Measurements from ENCODE around the gene SIGLEC6.

The SIGLEC6 gene

DNA sequence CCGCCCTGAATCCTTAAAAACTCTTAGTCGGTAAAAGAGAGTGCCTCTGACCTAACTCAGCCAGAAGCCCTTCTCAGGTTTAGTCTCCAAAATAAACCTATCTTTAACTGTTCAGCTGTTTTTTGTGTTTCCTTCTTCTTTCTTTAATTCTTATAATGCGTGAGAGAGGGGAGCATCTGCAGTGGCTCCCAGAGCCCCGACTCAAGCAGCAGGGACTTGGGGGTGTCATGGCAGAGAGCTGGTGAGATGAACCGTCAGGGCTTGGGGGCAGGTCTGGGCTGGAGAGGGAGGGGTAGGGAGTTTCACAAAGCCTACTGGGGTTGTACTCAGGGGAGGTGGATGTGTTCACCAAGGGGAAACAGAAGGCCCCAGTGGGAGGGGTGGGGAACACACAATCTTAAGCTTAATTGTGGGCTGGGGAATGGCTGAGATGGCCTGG is 16.8 kb upstream of the SIGLEC6 start:
- no peak for DNase-seq (ENCODE audit: low spot score)

DNA sequence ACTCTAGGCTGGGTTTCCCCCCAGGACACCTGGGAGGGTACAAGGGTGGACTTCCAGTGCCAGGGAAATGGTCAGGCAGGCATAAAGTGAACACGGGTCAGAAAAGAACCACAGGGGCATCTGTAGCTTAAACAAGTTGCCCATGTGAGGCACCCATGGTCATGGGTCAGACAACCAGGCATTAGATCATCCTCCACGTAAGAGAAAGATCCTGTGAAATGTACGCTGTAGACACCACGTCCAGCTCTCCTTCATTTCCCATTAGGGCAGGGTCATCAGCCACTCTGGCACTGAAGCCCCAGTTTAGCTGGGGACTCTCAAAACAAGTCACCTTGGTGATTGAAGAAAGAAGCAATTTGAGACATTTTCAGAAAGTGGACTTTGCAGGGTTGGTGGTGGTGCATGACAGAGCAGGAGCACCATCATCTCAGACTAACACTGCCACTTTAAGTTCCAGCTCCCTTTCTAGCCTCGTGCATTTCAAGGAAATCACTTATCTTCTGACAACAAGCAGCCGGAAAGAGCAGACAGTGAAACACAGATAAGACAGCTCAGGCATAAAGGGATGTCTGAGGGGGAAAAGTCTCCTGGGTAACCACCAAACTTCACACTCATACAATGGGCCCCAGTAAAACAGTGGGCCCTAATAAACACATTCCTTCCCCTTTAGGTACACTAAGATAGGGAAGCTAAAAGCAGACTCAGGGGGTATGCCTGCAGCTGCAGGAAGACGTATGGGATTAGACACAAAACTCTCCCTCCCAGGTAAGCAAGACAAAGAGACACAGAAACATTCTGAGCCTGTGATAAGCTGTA is 16.1 kb upstream of the SIGLEC6 start:
- no peak for DNase-seq (ENCODE audit: low spot score)

DNA sequence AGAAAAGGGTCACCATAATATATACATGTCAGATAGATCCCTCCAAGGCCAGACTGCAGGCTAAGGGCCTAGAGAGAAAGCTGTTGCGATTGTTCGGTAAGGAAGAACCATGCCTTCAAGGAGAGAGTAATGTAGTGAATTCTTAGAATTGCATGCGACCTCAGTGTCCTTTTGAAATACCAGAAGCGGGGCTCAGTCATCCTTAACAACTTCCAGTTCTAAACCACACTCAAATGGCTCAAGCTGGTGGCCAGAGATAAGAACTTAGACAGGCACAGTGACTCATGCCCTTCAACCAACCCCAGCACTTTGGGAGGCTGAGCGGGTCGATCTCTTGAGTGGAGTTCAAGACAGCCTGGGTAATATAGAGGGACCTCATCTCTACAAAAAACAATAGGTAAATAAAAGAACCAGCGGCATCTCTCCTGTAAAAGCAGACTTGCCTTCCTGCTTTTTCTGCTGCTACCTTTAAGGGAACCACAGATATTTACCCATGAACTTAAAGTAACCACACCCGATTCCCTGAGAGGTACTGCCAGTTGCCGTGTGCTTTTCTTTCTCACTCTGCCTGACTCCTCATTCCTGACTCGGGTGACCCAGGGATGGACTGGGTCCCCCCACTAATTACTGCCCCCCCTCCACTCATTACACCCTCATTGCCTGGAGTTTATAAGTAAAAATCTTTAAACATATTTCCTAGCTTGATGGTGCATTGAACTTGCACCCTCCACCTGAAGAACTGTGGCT is 15.4 kb upstream of the SIGLEC6 start:
- peak; percentile 1 for DNase-seq (ENCODE audit: low spot score)

DNA sequence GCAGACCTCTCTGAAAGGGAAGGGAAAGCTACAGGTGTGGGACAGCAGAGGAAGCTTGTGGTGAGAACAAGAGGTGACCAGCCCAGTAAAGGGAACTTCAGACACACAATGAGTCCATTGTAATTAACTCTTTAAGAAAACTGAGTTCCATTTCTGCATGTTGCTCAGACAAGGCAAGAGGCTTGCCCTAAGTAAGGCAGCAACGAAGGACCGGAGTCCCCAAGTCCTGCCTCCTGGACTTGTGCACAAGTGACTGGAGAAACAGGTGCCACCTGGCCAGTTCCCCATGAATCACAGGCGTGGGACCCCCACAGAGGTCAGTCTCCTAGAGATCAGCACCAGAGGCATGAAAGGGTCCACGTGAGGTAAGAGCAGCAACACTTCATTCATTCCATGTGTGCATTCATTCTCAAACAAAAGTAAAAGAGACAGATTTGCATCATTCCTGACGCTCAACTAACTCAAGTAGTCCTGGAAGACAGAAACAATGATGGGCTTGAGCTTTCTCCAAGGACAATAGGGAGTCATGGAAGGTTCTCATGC is 14.7 kb upstream of the SIGLEC6 start:
- DNase-seq (ENCODE audit: low spot score): no peak

DNA sequence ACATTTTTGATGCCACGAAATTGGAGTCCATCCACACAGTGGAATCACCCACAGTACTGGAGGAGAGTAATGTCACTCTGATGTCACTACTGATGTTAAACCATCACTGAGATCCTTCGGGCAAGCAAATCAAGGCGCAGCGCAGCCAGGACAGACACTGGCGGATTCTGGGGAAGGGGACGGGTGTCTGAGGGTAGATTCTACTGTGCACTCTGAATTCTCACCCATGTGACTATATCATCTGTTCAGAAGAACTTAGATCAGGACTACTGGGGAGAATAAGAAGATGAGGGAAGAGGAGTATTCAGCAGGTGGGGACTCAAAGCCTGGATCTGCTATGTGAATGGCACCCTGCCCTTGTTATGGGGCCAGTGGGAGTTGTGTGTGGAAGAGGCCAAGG is 12.6 kb upstream of the SIGLEC6 start:
- no peak for DNase-seq (ENCODE audit: low spot score)

DNA sequence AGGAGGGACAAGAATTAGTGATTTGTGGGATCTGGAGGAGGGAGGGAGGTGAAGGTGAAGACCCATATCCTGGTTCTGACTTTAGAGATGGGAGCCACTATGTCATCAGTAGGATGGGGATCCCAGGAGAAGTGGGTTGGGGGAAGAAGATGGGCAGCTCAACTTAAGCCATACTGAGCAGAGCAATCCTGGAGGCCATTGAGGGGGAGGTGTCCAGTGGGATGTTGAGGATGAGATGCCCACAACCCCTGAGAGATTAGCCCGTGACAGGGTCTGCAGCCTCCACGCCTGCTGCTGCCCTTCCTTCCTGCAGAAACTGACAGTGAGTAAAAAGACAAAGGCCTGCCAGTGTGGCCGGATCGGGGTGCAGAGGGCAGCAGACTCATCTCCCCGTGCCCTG is 11.2 kb upstream of the SIGLEC6 start:
- DNase-seq (ENCODE audit: low spot score): no peak

DNA sequence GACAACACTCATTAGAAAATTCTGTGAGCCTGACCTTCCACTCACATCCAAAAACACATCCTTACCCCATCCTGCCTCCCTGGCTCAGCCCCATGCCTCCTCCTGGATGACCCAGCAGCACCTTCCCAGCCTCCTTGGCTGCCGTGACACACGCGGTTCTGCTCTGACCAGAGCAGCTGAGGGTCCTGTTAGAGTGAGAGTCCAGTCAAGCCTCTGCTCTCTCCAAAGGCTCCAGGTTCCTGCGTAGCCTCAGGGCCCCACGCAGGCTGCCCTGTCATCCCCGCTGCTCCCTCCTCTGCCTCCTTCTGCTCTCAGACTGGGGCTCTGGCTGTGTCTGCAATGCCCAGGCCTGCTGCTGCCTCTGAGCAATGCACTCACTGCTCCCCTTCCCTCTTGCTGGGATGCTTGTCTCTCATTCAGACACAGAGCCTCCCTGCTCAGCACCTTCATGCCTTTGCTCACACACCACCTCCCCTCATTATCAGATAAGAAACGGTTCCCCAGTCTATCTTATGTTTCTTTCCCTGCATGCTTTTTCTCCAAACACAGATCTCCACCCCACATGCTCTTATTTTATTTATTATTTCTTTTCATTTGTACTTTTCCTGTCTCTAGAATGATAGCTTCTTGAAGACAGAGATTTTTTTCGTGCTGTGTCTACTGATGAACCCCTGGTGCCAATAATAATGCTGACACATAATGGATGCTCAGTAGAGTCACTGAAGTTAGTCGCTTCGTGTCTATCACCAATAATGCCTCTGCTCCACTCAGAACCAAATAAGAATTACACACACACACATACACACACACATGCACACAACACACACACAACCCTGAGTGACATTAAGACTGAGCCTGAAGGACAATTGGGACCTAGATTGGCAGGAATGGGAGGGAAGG is 10.2 kb upstream of the SIGLEC6 start:
- no peak for DNase-seq (ENCODE audit: low spot score)

DNA sequence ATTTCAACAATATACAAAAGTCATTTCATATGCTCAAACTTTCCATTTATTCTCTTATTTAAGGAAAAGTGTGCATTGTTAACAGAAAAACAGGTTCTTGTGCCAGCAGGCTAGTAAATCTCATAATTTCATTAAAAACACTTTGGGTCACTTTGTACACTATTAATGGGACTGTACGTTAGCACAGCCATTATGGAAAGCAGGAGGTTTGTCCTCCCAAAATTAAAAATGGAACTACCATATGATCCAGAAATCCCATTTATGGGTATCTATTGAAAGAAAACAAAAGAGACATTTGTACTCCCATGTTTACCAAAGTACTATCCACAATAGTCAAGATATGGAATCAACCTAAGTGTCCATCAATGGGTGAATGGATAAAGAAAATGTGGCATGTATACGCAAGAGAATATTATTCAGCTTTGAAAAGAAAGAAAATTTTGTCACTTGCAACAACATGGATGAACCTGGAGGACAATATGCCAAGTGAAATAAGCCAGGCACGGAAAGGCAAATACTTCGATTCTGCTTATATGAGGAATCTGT is 8.4 kb upstream of the SIGLEC6 start:
- no peak for DNase-seq (ENCODE audit: low spot score)

DNA sequence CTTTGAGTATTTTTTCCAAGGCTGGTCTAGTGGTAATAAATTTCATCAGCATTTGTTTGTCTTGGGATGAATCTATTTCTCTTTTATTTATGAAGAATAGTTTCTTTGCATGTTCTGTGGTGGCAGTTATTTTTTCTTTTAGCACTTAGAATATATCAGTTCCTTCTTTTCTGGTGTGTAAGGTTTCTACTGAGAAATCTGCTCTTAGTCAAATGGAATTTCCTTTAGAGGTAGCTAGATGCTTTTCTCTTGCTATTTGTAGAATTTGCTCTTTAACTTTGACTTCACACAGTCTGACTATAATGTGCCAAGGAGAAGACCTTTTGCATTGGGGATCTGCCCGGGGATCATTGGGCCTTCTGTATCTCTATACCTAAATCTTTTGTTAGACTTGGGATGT is 4.1 kb upstream of the SIGLEC6 start:
- DNase-seq (ENCODE audit: low spot score): no peak

DNA sequence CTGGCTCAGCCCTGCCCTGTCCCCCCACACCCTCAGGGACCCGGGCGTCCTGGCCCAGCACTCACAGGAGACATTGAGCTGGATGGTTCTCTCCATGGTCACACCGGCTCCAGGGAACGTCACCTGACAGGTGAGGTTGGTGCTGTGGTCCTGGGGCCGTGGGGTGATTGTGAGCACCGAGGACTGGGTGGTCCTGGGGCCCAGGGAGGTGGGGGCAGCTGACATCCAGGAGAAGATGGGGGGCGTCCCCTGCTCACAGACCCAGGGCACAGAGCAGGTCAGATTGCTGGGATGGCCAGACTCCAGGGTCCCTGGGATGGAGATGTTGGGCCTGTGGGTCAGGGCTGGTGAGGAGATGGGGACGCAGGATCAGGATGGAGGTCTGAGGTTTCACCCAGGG is 854 bp downstream of the SIGLEC6 start:
- DNase-seq (ENCODE audit: low spot score): no peak

DNA sequence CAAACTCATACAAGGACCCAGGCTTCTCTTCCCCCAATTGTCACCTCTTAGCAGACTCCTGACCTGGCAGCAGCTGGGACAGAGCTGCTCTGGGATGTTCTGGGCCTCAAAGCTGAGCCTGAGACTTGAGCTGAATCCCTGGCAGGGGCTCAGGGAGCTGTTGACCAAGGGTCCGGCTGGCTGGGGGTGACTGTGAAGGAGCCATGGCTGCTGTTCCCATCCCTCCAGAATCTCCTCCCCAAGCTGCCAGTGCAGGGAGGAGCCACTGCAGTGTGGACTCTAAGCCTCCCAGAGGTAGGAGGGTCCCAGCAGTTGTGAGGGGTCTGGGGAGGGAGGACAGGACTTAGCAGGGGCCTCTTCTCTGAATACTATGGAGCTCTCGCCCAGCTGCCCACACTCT is 2.2 kb downstream of the SIGLEC6 start:
- DNase-seq (ENCODE audit: low spot score): no peak

DNA sequence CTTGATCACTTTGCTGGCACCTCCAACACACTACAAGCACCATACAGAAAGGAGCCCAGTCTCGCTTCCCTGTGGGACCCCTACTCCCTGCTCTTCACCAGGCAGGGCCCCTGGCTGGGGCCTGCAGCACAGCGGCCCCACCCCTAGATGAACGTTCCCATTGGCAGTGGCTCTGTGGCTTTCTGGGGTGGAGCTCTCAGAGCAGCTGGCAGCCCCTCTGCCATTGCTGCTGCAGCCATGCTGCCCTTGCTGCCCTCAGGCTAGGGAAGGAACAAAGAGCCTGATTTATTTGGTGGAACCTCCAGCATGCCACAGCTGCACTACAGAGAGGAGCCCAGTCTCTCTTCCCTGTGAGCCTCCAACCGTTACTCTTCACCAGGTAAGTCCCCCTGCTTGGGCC is 5.8 kb downstream of the SIGLEC6 start:
- no peak for DNase-seq (ENCODE audit: low spot score)

DNA sequence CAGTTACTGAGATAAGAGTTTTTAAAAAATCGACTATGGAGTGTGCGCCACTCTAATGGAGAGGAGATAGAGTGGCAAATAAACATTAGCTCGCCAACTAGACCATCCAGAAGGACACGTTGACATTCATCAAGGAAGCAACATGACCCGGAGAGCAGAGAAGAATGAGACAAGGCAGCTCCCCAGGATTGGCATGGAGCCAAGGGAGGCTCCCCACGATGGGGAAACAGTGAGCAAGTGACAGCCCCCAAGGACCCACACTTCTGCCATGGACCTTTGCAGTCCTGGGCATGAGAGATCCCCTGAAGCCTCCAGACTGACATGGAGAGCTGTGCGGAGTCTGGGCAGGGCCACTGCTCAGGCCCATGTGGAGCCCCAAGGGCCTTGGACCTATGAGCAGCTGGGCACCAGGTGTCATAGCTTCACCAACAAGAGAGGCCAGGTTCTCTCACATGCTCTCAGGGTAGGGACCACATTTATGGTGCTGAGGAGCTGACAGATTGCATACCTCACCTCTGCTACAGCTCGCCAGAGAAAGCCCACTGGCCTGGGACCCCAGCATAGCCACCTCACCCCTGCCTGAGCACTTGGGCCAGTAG is 6.7 kb downstream of the SIGLEC6 start:
- DNase-seq (ENCODE audit: low spot score): no peak

DNA sequence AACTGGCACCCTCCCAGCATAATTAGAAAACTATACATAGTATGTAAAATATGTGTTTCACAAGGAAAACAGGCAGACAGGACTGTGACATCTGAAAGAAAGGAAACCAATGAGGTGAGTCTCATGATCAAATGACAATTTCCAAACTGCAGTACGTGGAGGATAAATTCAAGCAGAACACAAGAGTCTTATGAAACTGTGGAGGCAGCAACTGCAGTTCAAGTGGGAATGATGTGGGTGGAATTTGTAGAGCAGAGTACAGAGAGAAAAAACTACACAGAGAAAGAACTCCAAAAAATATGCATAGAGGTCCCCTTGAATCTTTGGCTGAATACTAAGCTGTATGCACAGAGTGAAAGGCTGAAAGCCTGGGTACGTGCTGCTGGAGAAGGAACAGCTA is 9.7 kb downstream of the SIGLEC6 start:
- no peak for DNase-seq (ENCODE audit: low spot score)

DNA sequence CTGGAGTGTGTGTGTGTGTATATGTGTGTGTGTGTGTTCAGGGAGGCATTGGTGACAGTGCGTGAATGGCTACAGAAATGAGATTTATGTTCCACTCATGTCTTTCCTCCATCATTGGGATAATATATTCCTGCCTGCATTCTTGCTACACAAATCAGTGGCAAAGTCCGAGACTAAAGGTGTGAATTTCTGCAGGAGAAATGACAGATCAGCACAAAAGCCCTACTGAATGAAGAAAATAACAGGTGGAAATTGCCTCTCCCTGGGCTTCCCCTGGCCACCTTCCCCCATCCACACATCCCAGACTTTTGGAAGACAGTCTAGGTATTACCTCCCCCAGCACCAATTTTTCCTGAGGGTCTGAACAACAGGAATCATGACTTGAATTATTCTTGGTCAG is 10.1 kb downstream of the SIGLEC6 start:
- no peak for DNase-seq (ENCODE audit: low spot score)

DNA sequence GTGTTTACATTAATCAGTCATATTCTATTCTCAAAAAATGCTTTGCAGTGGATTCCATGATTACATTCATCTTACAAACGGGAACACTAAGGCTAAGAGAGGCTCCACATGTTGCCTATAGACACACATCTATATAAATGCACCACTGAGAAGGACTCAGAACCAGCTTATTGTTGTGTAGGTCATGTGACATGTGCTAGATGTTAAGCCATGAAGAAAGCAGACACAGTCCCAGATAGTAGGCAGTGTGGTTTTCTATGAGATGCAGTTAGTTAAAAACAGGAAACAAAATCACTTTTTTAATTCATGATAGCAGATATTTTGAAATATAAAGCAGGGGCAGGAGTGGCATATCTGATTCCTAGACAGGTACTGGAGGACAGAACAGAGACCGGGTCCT is 10.7 kb downstream of the SIGLEC6 start:
- DNase-seq (ENCODE audit: low spot score): no peak

DNA sequence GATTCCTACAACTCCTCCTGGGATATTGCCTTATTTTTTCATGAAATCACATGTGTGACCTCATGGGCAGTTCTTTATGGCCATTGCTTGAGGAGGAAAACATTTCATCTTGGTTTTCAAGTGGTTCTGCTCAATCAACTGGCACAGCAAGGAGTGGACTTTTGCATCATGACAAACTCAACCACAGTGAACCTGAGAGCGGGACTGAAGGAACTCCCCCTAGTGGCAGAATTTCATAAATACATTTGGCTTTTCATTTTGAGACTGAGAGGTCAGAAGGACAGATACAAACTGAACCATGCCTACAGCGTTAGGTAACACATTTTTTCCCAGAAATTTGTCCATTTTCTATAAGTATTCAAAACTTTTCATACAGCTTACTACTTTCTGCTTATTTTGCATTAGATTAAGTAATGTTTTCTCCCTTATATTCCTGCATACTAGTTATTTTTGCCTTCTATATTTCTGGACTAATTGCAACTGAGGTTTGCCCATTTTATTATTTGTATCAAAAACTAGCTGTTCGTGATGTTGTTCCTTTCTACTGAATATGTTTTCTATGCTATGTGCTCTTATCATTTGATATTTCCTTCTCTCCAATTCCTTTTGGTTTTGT is 16.5 kb downstream of the SIGLEC6 start:
- DNase-seq (ENCODE audit: low spot score): peak; percentile 67

DNA sequence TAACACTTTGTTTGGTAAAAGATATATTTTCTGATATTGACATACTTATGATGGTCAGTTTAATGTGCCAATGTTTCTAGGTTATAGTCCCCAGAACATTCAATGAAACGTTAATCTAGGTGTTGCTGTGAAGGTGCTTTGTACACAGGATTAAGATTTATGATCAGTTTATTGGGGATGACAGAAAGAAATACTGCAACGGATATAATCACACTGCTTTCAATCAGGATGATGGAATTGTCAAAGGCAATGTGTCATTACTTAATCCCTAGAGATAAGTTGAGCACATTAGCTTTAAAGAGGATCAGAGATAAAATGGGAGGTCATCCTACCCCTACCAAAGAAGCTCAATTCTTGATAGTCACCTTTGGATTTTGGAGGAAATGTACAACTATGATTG is 17.5 kb downstream of the SIGLEC6 start:
- no peak for DNase-seq (ENCODE audit: low spot score)

DNA sequence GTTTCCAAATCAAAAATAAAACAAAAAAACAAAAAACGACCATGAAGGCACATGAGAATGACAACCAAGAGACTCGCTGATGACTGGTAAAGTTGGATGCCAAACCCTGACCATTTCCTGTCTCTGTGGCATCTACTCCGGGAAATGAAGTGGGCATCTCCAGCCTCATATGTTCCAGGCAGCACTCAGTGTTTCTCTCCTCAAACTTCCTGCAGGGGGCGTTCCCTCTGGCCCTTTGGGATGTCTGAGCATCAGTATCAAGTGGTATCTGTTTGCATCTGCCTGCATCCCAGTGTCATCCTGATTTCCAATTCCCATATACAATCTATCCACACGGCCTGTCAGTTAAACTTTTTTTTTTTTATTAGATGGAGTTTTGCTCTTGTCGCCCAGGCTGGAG is 20.1 kb downstream of the SIGLEC6 start:
- DNase-seq (ENCODE audit: low spot score): peak; percentile 8

DNA sequence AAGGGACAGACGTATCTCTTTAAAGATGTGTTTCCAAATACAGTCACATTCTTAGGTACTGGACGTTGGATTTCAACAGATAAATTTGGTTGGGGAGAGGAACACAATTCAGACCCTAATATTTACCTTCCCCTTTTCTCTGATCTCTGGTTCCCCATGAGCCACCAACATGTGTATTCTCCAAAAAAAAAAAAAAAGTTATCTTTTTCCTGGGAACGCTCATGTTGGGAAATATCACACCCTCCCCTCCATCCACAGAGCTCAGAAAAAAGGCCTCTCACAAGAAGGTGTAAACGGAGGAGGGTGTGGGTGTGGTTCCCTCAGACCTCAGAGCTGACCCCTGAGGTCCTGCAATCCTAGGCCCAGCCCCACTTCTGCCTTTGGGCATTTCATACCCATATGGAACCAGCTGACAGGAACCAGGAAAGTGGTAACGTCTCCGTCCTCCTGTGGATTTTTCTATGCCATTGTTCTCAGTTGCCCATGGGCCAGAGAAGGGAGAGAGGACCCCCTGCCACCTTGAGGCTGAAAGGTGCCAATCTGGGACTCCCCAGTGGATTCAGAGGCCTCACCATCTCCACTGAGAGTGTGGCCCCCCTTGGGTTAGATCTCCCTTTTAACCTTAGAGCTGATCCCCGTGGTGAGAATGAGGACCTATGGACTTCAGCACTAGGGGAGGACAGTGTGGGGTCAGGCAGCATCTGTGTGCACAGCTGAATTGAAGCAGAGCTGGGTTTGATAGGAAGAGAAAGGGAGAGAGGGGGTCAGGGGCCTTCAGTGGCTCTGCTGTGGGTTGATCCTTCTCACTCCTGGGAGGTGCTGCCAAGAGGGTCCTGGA is 21.4 kb downstream of the SIGLEC6 start:
- no peak for DNase-seq (ENCODE audit: low spot score)

Measured in RKO (cell line).